T-helper 9 cell (primary cell): ENCODE measurements around the gene CUEDC2.

ENCODE experiments used
- DNase-seq: peaks from one replicate; pipeline ENCODE4 v3.0.0-alpha.2; 2020
- total RNA-seq, 2 donors: gene quantifications; one replicate each; lab custom pipeline; 2026; lab: John Stamatoyannopoulos, UW

CUEDC2 gene, protein sequence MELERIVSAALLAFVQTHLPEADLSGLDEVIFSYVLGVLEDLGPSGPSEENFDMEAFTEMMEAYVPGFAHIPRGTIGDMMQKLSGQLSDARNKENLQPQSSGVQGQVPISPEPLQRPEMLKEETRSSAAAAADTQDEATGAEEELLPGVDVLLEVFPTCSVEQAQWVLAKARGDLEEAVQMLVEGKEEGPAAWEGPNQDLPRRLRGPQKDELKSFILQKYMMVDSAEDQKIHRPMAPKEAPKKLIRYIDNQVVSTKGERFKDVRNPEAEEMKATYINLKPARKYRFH
- 16.9 to 23.9 reads per million in 2 donors for total RNA-seq

DNA sequence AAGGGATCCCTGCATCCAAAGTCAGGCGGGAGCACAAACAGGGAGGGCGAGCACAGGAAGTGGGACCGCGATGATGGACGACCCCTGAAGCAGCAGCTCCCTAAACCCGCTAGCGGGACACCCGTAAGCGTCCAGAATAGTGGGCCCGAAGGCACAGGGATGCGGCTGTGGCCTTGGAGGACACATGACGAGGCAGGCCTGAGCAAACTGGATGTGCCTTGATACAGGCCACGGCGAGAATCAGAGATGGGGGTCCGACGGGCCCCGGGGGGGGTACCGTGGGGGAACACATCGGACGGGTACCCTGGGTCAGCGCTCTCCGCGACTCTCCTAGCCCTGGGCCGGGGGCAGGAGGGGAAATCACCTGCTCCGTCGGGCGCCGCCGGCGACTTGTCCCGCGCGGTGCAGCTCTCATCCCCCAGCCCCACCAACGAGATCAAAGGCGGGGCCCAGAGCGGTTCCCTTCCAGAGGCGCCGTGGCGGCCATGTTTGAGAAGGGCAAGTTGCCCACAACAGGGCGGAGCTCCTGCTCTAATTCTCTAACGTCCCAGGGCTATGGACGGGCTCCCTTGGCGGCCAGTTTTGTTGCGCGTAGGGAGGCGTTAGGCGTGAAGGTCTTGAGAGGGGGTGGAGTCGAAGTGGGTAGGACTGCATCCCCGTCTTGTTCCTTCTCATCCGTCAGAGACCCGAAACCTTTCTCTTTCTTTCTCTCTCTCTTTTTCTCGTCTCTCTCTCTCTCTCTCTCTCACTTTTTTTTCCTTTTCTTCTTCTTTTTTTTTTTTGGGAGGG, at the start of gene CUEDC2:
CUEDC2 (minus strand) TSS at position 413 of the 789 bp plus-strand sequence. CDS start 7,386 bp downstream, outside the sequence.
- DNase-seq: peak; percentile 95

DNA sequence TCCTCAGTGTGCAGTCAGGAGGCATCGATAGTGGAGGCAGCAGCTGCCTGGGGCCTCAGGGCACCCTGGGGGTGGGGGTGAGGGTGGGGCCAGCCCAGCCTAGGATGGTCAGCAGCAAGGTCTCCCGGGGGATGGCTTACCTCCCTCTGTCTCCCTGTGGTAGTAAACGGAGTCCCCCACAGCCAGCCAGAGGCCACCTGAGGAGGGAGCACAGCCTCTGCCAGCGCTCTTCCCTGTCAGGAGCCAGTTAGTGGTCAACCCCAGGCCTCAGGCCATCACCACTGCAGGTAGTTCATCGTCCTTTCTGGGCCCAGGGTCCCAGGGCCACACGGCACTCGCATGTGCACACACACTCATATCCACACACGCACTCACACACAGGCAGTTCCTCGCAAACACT, 48.0 kb upstream of the CUEDC2 start:
- no peak for DNase-seq

DNA sequence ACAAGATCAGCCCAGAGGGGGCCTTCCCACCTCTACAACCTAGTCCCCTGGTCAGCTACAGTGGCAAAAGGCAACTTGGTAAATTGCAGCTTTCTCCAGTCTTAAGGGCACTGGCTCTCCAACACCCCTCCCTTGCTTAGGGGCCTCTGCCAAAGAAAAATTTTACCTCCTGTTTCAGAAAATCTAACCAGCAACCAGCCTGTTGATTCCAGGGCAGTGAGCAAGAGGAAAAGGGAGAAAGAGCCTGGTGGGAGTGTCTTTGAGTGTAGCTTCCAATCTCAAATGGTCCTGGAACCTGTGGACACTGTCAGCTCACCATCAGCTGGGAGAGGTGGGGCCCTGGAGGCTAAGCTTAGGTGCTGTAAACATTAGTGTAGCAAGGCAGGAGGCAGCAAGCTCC, 47.3 kb upstream of the CUEDC2 start:
- no peak for DNase-seq

DNA sequence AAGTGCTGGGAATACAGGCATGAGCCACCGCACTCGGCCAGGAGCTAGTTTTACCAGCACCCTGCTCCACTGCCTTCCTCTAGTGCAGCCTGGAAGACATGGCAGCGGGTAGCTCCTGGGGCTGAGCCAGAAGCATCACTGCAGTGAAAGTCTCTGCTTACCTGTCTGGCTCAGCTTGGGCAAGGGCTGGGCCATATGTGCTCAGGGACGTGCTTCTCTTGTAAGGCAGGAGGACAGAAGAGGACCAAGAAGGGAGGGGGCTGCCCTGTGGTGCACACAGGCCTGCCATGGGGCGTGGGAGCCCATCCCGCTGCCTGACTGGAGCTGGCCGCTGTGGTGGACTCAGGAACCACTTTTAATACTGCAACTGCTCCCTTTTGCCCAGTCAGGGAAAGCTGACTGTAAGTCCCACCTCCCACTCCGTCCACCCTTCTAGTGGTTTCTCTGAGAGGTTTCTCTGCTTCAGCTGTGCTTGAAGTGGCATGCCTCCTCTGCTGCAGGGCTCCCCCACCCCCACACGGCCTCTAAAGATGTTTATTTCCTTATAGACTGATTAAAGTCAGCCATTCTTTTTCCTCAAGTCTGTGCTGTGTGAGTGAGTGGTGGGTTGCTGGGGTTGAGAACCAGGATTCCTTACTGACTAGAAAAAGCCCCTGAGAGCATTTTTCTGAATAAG, 44.2 kb upstream of the CUEDC2 start:
- no peak for DNase-seq

DNA sequence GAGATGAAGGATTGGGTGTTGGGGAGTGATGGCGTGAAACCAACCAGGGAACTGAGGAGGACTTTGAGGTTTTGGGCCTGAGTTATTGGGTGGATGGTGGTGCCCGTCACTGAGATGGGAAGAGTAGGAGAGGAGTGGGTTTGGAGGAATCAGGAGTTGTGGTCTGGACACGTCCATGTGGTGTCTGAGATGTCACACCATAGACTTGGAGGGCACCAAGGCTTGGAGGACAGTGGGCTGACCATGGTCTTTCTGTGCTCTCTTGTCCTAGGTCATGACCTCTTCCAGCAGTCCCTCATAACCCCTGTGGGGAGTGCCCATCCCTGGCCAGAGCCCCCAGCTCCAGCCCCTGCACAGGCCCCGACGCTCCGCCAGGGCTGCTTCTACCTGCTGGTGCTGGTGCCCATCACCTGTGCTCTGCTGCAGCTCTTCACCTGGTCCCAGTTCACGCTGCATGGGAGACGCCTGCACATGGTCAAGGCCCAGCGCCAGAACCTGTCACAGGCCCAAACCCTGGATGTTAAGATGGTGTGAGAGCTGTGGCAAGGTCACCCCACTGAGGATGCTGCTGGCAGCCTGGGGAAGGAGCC, 43.2 kb upstream of the CUEDC2 start:
- DNase-seq: no peak

DNA sequence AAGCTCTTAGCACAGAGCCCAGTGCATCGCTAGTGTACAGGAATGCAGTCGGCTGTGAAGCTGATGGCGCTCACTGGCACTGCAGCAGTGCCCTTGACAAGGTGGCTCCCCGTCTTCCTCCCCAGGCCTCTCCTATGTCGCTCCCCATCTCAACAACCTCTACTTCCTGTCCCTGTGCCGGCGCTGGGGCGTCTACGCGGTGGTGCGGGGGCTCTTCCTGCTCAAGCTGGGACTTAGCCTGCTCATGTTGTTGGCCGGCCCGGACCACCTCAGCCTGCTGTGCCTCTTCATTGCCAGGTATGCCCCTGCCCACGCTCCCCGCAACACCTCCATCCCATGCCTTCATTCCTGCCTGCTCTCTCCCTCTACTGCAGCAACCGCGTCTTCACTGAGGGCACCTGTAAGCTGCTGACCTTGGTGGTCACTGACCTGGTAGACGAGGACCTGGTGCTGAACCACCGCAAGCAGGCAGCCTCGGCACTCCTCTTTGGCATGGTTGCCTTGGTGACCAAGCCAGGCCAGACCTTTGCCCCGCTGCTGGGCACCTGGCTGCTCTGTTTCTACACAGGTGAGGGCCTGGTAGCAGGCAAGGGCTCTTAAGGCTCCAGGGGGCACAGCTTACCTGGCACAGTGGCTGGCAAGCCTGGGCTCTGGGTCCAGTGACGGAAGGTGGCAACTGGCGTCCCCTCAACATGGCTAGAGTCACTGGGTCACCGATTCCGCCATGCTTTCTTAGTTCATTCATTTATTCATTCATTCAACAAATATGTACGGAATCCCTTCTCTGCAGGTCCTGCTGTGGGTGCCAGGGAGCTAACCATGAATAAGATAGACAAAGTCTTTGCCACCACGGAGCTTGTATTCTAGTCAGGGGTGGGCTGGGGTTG, 41.3 kb upstream of the CUEDC2 start:
- DNase-seq: no peak

DNA sequence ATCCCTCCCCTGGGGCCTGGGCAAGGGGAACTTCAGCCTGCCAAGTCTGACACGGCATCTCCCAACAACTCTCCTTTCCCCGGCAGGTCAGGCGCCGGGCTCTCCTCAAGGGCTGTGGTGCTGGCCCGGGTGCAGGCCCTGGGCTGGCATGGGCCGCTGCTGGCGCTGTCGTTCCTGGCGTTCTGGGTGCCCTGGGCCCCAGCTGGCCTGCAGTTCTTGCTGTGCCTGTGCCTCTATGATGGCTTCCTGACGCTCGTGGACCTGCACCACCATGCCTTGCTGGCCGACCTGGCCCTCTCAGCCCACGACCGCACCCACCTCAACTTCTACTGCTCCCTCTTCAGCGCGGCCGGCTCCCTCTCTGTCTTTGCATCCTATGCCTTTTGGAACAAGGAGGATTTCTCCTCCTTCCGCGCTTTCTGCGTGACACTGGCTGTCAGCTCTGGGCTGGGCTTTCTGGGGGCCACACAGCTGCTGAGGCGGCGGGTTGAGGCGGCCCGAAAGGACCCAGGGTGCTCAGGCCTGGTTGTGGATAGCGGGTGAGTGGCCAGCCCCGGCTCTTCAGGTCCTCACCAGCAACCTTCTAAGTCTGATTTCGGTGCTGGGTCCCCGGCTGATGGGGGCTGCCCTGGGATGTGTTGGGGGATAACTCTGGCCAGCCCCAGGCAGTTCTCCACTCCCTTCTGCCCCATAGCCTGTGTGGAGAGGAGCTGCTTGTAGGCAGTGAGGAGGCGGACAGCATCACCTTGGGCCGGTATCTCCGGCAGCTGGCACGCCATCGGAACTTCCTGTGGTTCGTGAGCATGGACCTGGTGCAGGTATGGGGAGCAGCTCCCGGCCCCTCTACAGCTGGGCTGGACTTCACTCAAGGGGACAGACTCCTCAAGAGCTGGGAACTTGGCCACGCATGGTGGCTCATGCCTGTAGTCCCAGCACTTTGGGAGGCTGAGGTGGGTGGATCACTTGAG, 38.5 kb upstream of the CUEDC2 start:
- DNase-seq: no peak

DNA sequence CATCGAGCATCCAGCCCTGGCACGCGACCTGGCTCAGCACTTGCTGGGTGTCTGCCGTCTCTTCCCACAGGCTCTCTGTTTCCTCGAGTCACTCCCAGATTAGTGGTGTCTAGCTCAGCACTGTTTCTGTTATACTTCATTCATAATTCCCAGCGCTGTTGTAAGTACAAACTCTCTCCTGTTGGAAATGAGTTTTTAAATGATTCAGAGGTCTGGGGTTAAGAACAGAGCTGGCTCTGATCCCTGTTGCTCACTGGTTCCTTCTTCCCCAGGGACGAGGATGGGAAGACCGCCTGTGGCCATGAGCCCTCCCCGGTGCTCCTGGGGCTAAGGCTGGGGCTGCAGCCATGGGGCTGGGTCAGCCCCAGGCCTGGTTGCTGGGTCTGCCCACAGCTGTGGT, 36.3 kb upstream of the CUEDC2 start:
- no peak for DNase-seq

DNA sequence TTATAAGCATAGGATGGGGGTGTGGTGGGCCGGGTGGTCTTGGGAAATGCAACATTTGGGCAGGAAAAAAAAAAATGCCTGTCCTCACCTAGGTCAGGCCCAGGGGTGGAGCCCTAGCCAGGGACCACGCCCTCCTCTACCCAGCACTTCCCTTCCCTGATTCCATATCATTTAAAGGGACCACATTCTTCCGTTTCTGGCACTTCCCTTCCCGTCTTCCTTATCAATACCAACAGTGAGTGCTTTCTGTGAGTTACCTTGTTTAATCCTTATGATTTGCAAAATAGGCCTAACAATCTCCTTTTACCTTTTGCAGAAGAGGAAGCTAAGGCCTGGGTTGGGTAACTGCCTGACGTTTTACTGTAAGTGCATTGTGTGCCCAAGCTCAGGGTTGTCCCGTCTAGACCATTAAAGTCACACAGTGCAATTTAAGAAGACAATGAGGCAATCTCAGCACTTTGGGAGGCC, 35.6 kb upstream of the CUEDC2 start:
- no peak for DNase-seq

DNA sequence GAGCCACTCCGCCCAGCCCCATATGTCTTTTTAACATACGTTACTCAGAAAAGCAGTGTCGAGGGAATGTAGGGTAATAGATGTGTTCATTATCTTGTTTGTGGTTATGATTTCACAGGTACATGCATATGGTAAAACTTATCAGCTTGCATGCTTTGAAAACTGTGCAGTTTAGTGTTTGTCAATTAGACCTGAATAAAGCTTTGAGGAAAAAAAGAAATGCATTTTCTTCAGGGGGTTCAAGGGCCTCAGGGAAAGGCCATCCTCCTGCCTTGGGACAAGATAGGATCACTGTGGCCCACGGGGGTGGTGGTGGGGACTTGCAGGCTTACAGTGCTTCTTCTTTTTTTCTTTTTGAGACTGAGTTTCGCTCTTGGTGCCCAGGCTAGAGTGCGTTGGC, 34.9 kb upstream of the CUEDC2 start:
- no peak for DNase-seq

DNA sequence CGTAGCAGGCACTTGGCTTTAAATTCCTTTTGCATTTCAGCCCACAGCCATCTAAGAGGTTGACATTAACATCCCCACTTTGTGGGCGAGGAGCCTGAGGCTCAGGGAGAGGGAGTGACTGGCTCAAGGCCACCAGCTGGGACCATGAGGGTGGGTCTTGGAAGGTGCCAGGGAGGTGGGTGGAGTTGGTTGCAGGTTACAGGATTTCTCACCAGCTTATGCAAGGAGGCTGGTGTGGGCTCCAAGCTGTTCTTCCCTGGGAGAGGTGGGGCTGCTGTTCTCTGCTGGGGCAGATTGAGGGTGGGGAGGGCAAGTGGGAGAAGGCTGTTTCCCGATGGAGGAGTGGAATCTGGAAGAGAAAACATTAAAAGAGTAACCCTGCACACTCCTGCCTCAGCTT, 33.1 kb upstream of the CUEDC2 start:
- no peak for DNase-seq

DNA sequence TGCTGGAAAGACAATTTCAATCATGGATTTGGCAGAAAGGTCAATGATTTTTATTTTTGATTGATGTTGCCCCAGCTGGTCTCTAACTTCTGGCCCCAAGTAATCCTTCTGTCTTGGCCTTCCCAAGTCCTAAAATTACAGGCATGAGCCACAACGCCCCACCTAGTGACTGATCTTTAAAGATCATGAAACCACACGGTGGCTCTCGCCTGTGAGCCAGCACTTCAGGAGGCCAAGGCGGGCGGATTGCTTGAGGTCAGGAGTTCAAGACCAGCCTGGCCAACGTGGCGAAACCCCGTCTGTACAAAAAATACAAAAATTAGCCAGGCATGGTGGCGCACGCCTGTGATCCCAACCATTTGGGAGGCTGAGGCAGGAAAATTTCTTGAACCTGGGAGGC, 31.6 kb upstream of the CUEDC2 start:
- DNase-seq: no peak

DNA sequence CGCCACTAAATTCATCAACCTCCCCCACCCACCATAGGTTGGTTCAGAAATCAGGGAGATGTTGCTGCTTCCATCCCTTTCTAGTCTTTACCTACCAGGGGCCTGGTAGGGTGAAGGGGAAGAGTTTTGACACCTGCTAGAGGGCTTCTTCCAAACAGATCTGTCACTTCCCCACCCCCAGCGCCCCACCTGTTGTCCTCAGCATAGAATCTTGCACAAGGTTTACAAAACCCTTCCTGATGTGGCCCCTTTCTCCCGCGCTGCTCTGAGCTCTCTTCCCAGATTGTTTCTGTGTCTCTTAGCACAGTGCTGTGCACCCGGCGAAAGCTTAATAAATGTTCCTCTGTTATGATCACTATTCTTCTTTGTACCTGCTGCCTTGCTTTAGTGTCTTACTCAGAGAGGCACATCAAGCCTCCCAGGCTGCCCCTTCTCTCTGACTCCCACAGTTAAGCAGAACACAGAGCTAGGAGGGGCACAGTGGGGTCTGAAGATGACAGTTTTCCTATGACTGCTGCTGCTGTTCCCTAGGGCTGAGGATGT, 30.2 kb upstream of the CUEDC2 start:
- DNase-seq: no peak

DNA sequence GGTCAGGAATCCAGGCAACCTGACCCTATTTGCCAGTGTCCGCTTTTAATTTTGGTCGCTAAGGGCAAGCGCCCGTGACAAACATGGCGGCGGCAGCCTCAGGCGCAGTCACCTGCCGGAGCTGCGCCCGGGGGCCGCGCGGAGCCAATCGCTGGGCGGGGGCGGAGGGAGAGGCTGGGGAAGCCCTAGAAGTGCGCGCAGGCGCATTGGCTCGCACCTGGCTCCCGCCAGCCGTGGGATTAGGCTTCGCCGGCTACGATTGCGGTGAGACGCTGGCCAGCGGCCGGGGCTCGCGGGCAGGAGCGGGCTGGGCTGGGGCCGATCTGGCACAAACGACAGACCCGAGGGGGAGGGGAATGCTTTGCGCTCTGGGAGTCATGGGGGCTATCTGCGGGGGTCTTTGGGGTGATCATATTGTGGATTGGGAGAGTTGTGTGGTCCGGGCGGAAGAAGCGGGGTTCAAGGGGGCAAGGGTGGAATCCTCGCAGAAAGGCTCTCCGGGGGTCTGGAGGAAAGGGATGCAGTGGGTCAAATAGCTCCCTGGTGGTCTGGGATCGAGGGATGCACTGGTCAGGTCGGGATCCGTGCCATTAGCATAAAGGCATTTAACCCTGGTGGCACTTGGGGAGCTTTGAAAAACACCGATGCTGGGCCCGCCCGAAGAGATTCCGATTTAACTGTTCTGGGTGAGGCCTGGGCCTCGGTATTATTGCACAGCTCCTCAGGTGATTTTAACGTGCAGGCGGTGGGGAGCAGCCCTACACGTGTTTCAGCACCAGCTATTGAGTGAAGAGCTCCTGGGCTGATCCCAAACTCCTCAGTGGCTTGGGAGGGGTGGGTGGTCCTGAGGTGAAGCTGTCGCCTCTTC, 29.0 kb upstream of the CUEDC2 start:
- peak; percentile 92 for DNase-seq

DNA sequence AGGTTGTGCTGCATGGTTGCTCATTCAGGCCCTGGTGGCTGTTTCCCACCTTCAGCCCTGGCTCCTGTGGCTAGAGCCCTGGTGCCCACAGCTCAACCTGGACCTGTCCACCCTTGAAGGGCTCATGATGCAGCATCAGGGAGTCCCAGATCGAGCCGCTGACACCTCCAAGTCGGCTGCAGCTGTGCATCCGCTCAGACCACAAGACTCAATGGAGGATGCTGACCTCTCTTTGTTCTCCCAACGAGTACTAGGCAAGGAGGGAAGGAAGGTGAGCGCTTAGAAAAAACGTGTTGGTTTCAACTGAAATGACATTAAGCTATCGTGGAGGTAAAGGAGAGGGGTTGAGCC, 28.4 kb upstream of the CUEDC2 start:
- no peak for DNase-seq

DNA sequence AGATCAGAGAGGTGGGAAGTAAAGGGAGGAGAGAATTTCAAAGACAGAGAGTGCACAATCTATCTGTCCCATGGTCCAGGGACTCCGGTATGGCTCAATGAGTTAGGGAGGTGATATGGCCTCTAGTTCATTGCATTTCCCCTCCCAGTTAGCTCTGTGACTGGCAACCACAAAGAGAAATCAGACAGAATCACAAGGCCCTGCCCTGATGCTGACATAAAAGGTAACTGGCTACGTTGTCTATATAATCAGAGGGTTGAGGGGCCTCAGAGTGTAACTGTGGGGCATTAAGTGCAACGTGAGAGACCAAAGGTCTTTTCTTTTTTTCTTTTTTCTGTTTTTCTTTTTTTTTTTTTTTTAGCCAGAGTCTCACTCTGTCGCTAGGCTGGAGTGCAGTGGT, 26.3 kb upstream of the CUEDC2 start:
- no peak for DNase-seq

DNA sequence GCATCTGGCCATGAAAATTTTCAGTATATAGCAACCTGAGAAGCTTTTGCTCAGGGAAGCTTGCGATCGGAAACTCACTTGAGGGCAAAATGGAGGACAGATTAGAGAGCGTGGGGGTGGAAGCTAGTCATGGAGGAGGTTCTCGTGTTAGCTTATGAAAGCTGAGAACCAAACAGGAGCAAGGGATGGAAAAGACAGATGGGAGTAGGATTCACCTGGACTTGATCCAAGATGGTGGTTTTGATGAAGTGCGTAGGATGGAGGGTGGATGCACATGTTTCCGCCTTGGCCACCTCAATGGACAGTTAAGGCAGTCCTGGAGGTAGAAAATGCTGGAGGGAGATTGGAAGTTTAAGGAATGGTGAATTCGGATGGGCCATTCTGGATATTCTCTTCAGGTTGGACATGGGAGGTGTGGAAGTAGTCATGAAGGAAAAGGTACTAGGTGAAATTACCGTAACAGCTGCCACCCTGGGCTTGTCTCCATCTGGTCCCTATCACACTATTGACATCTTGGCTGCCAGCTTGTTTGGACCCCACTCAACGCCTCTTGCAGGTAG, 25.3 kb upstream of the CUEDC2 start:
- no peak for DNase-seq

DNA sequence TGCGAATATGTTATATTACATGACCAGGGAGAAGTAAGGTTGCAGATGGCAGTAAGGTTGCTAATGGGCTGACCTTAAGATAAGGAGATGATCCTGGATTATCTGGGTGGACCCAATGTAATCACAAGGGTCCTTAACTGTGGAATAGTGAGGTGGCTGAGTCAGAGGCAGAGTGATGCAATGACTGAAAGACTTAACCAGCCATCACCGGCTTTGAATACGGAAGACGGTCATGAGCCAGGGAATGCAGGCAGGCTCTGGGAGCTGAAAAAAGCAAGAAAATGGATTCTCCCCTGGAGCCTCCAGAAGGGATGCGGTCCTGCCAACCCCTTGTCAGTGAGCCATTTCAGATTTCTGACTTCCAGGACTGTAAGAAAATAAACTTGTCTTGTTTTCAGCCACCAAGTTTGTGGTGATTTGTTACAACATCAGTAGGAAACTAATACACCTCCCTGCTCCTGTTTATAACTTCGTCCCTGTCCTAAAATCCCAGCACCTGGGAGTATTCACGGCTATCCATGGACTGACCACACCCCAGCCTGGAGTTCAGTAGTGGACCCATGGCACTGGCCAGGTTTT, 23.6 kb upstream of the CUEDC2 start:
- DNase-seq: no peak
